Ishikawa (cell line): Measurements from ENCODE around the gene CZIB.

Experiments
- CEBPB ChIP-seq: IDR thresholded peaks from 2 replicates; pipeline ENCODE4 v1.6.1; 2012
- CREB1 ChIP-seq: IDR thresholded peaks from 2 replicates; pipeline ENCODE4 v1.6.1; 2012; ENCODE audit warnings: low read depth
- EGR1 ChIP-seq: IDR thresholded peaks from 2 replicates; pipeline ENCODE4 v1.6.1; 2012
- EP300 ChIP-seq: IDR thresholded peaks from 2 replicates; pipeline ENCODE4 v1.6.1; 2012; ENCODE audit warnings: borderline replicate concordance
- FOXM1 ChIP-seq: IDR thresholded peaks from 2 replicates; pipeline ENCODE4 v1.6.1; 2012; ENCODE audit warnings: low read depth, borderline replicate concordance
- NFIC ChIP-seq: IDR thresholded peaks from 2 replicates; pipeline ENCODE4 v1.6.1; 2012
- RAD21 ChIP-seq: IDR thresholded peaks from 2 replicates; pipeline ENCODE4 v1.6.1; 2012; ENCODE audit warnings: low read depth
- TAF1 ChIP-seq: IDR thresholded peaks from 2 replicates; pipeline ENCODE4 v1.6.1; 2012; ENCODE audit warnings: low read depth, mild to moderate bottlenecking
- TCF12 ChIP-seq: IDR thresholded peaks from 2 replicates; pipeline ENCODE4 v1.6.1; 2012; ENCODE audit warnings: low read depth
- TEAD4 ChIP-seq: IDR thresholded peaks from 2 replicates; pipeline ENCODE4 v1.6.1; 2012
- YY1 ChIP-seq: IDR thresholded peaks from 2 replicates; pipeline ENCODE4 v1.6.1; 2012; ENCODE audit warnings: low read depth
- ZBTB7A ChIP-seq: IDR thresholded peaks from 2 replicates; pipeline ENCODE4 v1.6.1; 2012; ENCODE audit warnings: low read depth
- TF ChIP-seq, protein P1 (sequence below): IDR thresholded peaks from 2 replicates; pipeline ENCODE4 v1.6.1; 2012
- TF ChIP-seq, protein P2 (sequence below): IDR thresholded peaks from 2 replicates; pipeline ENCODE4 v1.6.1; 2012; ENCODE audit warnings: low read depth, mild to moderate bottlenecking
- TF ChIP-seq, protein P3 (sequence below): IDR thresholded peaks from 2 replicates; pipeline ENCODE4 v1.6.1; 2012

The CZIB gene

DNA sequence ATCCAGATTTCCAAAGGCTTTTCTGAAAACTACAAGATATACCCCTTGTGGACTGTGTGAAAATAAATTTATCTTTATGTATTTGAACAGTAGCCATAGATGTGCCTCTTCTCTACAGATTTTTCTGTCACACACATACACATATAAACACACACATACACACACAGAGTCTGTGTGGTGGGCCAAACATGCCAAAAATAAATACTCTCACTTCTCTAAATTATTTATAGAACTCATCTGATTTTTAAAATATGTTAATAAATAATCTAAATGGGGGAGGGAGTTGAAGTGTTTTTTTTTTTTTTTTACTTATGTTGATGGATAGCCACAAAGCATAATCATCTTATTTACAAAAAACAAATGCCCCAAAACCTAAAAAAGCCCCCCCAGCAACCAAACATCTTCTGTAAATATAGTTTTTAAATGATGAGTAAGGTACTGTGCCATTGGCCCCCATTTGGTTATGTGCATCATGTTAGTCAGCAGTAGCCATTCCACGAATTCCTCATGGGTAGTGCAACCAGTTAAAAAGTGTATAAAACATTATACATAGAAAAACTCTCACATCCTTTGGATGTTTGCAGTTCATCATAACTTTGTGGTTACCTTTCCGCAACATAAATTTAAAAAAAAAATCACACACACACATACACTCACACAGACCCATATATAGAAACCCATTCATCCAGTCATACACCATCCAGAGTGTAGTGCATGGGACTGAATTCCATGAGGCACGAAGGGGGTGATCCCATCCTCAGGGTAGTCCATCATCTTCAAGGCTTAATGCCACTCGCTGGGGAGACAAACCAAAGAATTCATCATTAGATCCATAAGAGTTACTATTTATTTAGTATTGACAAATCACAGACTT lies 26.1 kb upstream of the CZIB start:
- TF ChIP-seq NFIC = no peak
- TF ChIP-seq, protein P1, sequence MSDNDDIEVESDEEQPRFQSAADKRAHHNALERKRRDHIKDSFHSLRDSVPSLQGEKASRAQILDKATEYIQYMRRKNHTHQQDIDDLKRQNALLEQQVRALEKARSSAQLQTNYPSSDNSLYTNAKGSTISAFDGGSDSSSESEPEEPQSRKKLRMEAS = no peak
- TF ChIP-seq TCF12 = no peak
- TF ChIP-seq YY1 = no peak
- no peak for TF ChIP-seq ZBTB7A
- no peak for TF ChIP-seq TEAD4

DNA sequence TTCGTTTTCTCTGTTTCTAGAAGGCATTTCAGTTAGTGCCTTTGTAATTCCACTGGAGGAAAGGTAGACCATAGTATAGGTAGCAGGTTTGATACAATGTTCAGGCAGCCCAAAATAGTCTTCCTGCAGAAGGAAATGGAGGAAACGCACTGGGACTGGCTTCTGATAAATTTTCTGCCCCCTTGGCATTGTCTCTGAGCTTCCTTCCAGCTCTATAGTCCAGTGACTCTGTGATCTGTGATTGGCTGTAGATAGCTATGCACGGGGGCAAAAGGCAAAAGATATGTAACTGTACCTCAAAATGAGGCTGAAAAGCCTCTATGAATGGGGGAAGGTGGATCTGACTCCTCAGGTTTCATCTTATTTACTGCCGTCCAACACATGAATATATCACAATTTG lies 23.7 kb upstream of the CZIB start:
- TF ChIP-seq TCF12 (no peak), YY1 (no peak), EP300 (no peak)
- TF ChIP-seq, protein P2, sequence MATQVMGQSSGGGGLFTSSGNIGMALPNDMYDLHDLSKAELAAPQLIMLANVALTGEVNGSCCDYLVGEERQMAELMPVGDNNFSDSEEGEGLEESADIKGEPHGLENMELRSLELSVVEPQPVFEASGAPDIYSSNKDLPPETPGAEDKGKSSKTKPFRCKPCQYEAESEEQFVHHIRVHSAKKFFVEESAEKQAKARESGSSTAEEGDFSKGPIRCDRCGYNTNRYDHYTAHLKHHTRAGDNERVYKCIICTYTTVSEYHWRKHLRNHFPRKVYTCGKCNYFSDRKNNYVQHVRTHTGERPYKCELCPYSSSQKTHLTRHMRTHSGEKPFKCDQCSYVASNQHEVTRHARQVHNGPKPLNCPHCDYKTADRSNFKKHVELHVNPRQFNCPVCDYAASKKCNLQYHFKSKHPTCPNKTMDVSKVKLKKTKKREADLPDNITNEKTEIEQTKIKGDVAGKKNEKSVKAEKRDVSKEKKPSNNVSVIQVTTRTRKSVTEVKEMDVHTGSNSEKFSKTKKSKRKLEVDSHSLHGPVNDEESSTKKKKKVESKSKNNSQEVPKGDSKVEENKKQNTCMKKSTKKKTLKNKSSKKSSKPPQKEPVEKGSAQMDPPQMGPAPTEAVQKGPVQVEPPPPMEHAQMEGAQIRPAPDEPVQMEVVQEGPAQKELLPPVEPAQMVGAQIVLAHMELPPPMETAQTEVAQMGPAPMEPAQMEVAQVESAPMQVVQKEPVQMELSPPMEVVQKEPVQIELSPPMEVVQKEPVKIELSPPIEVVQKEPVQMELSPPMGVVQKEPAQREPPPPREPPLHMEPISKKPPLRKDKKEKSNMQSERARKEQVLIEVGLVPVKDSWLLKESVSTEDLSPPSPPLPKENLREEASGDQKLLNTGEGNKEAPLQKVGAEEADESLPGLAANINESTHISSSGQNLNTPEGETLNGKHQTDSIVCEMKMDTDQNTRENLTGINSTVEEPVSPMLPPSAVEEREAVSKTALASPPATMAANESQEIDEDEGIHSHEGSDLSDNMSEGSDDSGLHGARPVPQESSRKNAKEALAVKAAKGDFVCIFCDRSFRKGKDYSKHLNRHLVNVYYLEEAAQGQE = no peak

DNA sequence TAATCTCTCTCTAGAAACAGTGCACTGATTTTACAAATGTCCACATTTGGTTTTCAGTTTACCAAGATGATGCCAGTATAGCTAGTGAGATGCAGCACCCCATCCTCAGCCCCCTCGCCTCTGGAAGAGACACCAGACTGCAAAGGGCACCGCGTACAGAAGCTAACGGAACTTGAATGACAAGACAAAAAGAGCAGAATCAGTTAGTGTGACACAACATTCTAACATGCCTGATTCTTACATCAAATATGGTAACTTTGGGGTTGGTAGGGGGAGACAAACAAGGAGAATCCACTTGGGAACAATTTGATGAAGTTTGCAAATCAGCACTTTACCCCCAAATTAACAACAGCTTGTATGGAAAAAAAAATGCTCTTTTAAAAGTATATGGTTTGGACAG lies 21.9 kb upstream of the CZIB start:
- TF ChIP-seq CREB1 = no peak
- no peak for TF ChIP-seq CEBPB
- TF ChIP-seq EP300 = no peak
- no peak for TF ChIP-seq EGR1
- TF ChIP-seq, protein P2 = no peak

DNA sequence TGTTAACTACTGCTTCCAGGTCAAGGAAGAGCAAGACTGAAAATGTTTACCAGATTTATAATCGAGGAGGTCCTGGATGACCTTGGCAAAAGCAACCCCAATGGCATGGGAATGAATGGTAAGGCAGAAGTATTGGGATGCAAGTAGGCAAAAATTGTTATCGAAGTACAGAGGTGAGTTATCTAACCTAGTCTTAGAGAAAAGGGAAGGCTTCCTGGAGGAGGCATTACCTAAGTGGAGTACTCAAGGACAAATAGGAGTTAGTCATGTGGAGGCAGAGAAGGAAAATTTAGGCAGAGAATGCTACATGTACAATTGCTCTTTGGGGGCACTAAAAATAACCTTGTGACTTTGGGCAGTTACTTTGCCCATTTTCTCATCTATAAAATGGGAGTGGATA lies 21.4 kb upstream of the CZIB start:
- TF ChIP-seq, protein P2 = no peak
- TF ChIP-seq TAF1 (no peak), NFIC (no peak), RAD21 (no peak), CEBPB (no peak), EGR1 (no peak), ZBTB7A (no peak), YY1 (no peak), CREB1 (no peak), FOXM1 (no peak), EP300 (no peak), TCF12 (no peak)
- TF ChIP-seq, protein P1 = no peak
- TF ChIP-seq, protein P3, sequence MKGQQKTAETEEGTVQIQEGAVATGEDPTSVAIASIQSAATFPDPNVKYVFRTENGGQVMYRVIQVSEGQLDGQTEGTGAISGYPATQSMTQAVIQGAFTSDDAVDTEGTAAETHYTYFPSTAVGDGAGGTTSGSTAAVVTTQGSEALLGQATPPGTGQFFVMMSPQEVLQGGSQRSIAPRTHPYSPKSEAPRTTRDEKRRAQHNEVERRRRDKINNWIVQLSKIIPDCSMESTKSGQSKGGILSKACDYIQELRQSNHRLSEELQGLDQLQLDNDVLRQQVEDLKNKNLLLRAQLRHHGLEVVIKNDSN = no peak

DNA sequence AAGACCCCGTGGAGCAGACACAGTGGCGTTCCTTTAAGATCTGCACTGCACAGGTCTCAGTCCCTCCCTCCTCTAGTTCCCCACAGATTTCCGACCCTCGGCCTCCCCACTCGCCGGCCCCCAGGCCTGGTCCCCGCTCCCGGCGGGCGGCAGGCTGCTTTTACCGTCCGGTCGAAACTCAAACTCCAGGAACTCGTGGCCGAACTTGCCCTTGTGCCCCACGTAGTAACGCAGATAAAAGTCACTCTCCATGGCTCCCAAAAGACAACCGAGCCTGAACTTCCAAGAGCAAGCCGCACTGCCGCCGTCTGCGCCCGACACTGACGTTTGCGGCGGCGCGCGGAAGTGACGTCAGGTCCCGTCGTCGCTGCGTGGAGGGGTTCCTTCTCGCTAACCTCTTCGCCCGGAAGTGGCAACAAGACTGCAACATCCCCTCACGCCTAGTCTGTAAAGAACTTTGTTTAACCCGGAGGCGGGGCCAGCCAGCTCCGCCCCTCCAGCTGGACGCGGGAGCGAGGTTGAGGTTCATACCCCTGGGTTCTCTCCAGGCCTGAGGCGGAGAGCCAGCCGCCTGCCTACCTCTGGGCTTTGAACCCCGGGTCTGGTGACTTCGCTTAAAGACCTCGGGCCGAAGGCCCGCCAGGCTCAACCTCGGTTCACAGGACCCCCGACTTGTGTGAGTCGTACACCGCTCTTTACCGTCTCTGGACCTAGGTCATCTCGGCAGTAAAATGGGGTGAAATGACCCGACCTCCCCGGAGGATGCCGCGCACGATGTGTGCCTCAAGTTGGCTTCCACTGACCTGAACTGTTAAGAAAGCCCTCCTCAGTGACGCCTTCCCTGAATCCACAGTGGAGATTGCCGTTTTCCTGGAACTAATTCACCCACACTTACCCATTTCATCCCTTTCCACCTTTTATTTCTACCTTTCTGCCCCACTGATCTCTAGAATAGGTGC lies 18.0 kb upstream of the CZIB start, which contains the start of gene MAGOH:
Gene MAGOH, minus strand, starts transcription at position 322 of the 959 bp plus-strand sequence. Its CDS starts 70 bp downstream, at position 252.
- TF ChIP-seq, protein P2 = no peak
- TF ChIP-seq EGR1 = 0 out of 2 replicates have a peak, but pooled peaks have one; percentile 9
- TF ChIP-seq EP300 = peak; percentile 28; the same call in 1 of the 2 replicates
- TF ChIP-seq YY1 = peak; percentile 59; the same call in 1 of the 2 replicates
- TF ChIP-seq ZBTB7A = no peak
- peak; percentile 78 for TF ChIP-seq TCF12
- 0 out of 2 replicates have a peak, but pooled peaks have one; percentile 29 for TF ChIP-seq NFIC
- TF ChIP-seq CEBPB = no peak
- peak; percentile 99 for TF ChIP-seq CREB1
- TF ChIP-seq, protein P3 = 0 out of 2 replicates have a peak, but pooled peaks have one; percentile 40
- TF ChIP-seq, protein P1 = peak; percentile 88
- TF ChIP-seq RAD21 = no peak
- TF ChIP-seq TAF1 = peak; percentile 75
- TF ChIP-seq FOXM1 = no peak
- TF ChIP-seq TEAD4 = peak; percentile 18; the same call in 1 of the 2 replicates
